CD4-positive, alpha-beta T cell (primary cell): ENCODE measurements around the gene B3GALNT1. TPM values are rescaled to one million over a fixed set of nuclear protein-coding genes. Genes with fewer than 3 reads are reported as not detected.

Experiments
- ATAC-seq: fragments of 200-7000 bp; cut with Tn5 transposase; one replicate; pipeline ENCODE4 v1.10.0; 2022; ENCODE audit warnings: mild to moderate bottlenecking; ENCODE audit not compliant: poor library complexity
- CTCF ChIA-PET: fragments of 350-600 bp; sonication (Branson Sonifier 250); formaldehyde crosslinking; loops from one replicate; lab custom pipeline; 2021; ENCODE audit warnings: antibody characterized with exemption, inconsistent platforms; lab: Charles Lee
- POLR2A ChIA-PET: fragments of 350-600 bp; sonication (Branson Sonifier 250); formaldehyde crosslinking; loops from one replicate; lab custom pipeline; 2021; ENCODE audit warnings: antibody characterized with exemption, inconsistent platforms; lab: Charles Lee
- DNase-seq, 14 experiments: peaks; one replicate each; pipeline ENCODE4 v3.0.0-alpha.2; 2013 to 2020; ENCODE audit warnings: mixed read lengths in 2 of 14
- H3K27ac ChIP-seq, 2 donors: one replicate each; pipeline versions ENCODE4 v1.5.1 to v1.7.0; 2013; ENCODE audit warnings: low read length in 2 of 2, low read depth in 1 of 2, mild to moderate bottlenecking in 1 of 2
- H3K27me3 ChIP-seq, 2 experiments: 1 replicate in 1 of 2; 2 replicates in 1 of 2; pipeline versions ENCODE4 v1.6.1 to v1.7.0; 2013; ENCODE audit warnings: low read length in 2 of 2, control low read depth in 1 of 2, mild to moderate bottlenecking in 1 of 2, moderate library complexity in 1 of 2; ENCODE audit not compliant: insufficient read depth in 2 of 2, control insufficient read depth in 1 of 2
- H3K36me3 ChIP-seq: one replicate; pipeline ENCODE4 v1.6.1; 2013; ENCODE audit warnings: low read length, control low read depth; ENCODE audit not compliant: insufficient read depth
- H3K4me1 ChIP-seq: one replicate; pipeline ENCODE4 v1.6.1; 2013; ENCODE audit warnings: low read length, control low read depth; ENCODE audit not compliant: insufficient read depth
- H3K4me3 ChIP-seq: one replicate; pipeline ENCODE4 v1.5.1; 2013; ENCODE audit warnings: mild to moderate bottlenecking, low read length, moderate library complexity
- H3K9me3 ChIP-seq, 2 experiments: 1 replicate in 1 of 2; 2 replicates in 1 of 2; pipeline versions ENCODE4 v1.6.1 to v1.7.0; 2013; ENCODE audit warnings: low read length in 2 of 2, mild to moderate bottlenecking in 2 of 2, control low read depth in 1 of 2, moderate library complexity in 1 of 2; ENCODE audit not compliant: control insufficient read depth in 1 of 2, insufficient read depth in 1 of 2
- H3K27ac Mint-ChIP-seq: one replicate; pipeline ENCODE4 v1.8.0; 2020; ENCODE audit warnings: mixed read lengths
- H3K27me3 Mint-ChIP-seq: one replicate; pipeline ENCODE4 v1.8.0; 2021; ENCODE audit warnings: mixed read lengths
- H3K36me3 Mint-ChIP-seq: one replicate; pipeline ENCODE4 v1.8.0; 2021; ENCODE audit warnings: low read depth, mixed read lengths
- H3K4me1 Mint-ChIP-seq: one replicate; pipeline ENCODE4 v1.8.0; 2021; ENCODE audit warnings: low read depth, mixed read lengths
- H3K4me3 Mint-ChIP-seq: one replicate; pipeline ENCODE4 v1.8.0; 2020; ENCODE audit warnings: mild to moderate bottlenecking, mixed read lengths
- H3K9me3 Mint-ChIP-seq: one replicate; pipeline ENCODE4 v1.8.0; 2020; ENCODE audit warnings: mixed read lengths
- CTCF ChIP-seq: fragments of 200-600 bp; IDR thresholded peaks from one replicate; pipeline ENCODE4 v1.8.0; 2022; ENCODE audit warnings: antibody characterized with exemption, mild to moderate bottlenecking
- intact Hi-C, 2 experiments: fragments of 100-400 bp; cut with DNase I in 1 of 2; cut with micrococcal nuclease in 1 of 2; formaldehyde crosslinking; loops; one replicate each; pipeline versions ENCODE4 v1.15.1 to v1.9.0; 2023 to 2025; cut with DNase I, micrococcal nuclease
- total RNA-seq, 174 experiments: library from RNA in 2 of 174; stranded (reverse) in 2 of 174; gene quantifications; one replicate each; pipeline ENCODE4 v1.2.3 and lab custom pipeline; 2021 to 2026

B3GALNT1 gene
- total RNA-seq, 2 experiments from 2014 or later, result 0.20 to 0.33 TPM

- DNase-seq (no peak), ATAC-seq (no peak)
- Mint-ChIP-seq H3K27me3 (no peaks in the 10 kb centered on the region), H3K9me3 (peaks cover 2% of the 10 kb centered on the region), H3K36me3 (no peaks in the 10 kb centered on the region), H3K4me1 (no peaks in the 10 kb centered on the region), H3K27ac (no peak overlapping the region), H3K4me3 (no peak overlapping the region)
- intact Hi-C loops, result no loop called here
- Histone ChIP-seq H3K4me1 (no peaks in the 10 kb centered on the region), H3K27ac (no peak overlapping the region), H3K36me3 (no peaks in the 10 kb centered on the region), H3K4me3 (no peak overlapping the region), H3K27me3 (no peaks in the 10 kb centered on the region), H3K9me3 (no peaks in the 10 kb centered on the region)
- ChIA-PET CTCF (no interaction called here), POLR2A (no interaction called here)
- TF ChIP-seq CTCF, result no peak
Measured at GRCh38 chr3:161064413-161064812, 40.7 kb downstream of the B3GALNT1 start.

DNA sequence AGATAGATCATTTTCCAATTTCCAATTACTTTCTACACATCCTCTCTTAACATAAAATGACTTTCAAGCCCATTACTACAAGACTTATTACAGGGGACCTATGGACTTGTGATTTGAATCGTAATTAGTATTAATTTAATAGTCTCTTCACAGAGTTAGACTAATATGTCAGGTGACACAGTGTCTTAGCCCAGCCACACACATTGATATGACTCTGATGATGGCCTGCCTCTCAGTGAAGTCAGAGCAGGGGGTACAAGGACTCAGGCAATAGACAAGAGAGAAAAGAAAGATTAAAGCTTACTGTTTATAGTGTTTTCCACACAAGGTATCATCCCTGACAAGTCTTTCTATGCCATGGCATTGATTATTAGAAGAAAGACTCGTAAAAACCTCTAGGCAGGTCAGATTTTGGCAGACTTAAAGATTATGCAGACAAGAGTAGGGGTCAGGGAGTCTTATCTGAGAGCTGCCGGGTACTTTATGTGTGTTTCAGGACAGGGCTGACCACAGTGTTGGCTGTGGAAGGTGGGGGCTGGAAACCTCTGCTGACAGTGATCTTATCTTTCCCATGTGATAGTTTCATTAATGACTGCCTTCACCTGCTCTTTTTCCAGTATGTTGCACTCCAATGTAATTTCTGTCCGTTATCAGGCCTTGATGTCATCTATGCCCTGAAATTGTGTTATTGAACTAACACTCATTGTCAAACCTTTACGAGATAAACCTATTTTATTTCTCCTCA, 50.1 kb downstream of the B3GALNT1 start:
- H3K36me3 ChIP-seq, result no peaks in the 10 kb centered on the region
- no peaks in the 10 kb centered on the region for H3K27me3 ChIP-seq
- H3K27ac ChIP-seq, result no peak overlapping the region
- H3K27ac Mint-ChIP-seq, result no peak overlapping the region
- H3K4me1 Mint-ChIP-seq, result no peaks in the 10 kb centered on the region
- no peak for TF ChIP-seq CTCF
- CTCF ChIA-PET, result no interaction called here
- DNase-seq (no peak), ATAC-seq (no peak)
- intact Hi-C loops, result no loop called here
- no peaks in the 10 kb centered on the region for H3K9me3 Mint-ChIP-seq
- H3K4me1 ChIP-seq, result no peaks in the 10 kb centered on the region
- H3K36me3 Mint-ChIP-seq, result no peaks in the 10 kb centered on the region
- H3K9me3 ChIP-seq, result no peaks in the 10 kb centered on the region
- H3K4me3 Mint-ChIP-seq, result no peak overlapping the region
- no peak overlapping the region for H3K4me3 ChIP-seq
- no peaks in the 10 kb centered on the region for H3K27me3 Mint-ChIP-seq
- POLR2A ChIA-PET, result no interaction called here

- no peaks in the 10 kb centered on the region for H3K36me3 ChIP-seq
- no peaks in the 10 kb centered on the region for H3K9me3 Mint-ChIP-seq
- ChIA-PET POLR2A (no interaction called here), CTCF (no interaction called here)
- no peaks in the 10 kb centered on the region for H3K4me1 Mint-ChIP-seq
- no peak for TF ChIP-seq CTCF
- H3K9me3 ChIP-seq, result no peaks in the 10 kb centered on the region
- no peak overlapping the region for H3K27ac ChIP-seq
- no peaks in the 10 kb centered on the region for H3K27me3 ChIP-seq
- no peak overlapping the region for H3K27ac Mint-ChIP-seq
- H3K4me3 Mint-ChIP-seq, result no peak overlapping the region
- H3K27me3 Mint-ChIP-seq, result no peaks in the 10 kb centered on the region
- H3K36me3 Mint-ChIP-seq, result no peaks in the 10 kb centered on the region
- intact Hi-C loops, result no loop called here
- no peak for ATAC-seq
- no peaks in the 10 kb centered on the region for H3K4me1 ChIP-seq
- H3K4me3 ChIP-seq, result no peak overlapping the region
- DNase-seq, result no peak
Measured at GRCh38 chr3:161051856-161052255, 53.3 kb downstream of the B3GALNT1 start.
